ENCODE data around the gene EPS15. TPM values are rescaled to one million over a fixed set of nuclear protein-coding genes. Genes with fewer than 3 reads are reported as not detected.

EPS15 gene
- total and polyA plus RNA-seq, 11 donors = 19.9 to 80.6 (median 67.8) TPM

GRCh38 chr1:51560034-51560433 lies 41.0 kb upstream of the EPS15 start:
- intact Hi-C loops (cut with DNase I) = loop anchor here in 4 of 10 donors (10.0 kb wide), 2 partner anchors 105 to 205 kb away; no protein-coding TSS in a partner anchor
- H3K9me3 ChIP-seq = no peaks in the 10 kb centered on the region
- 87 to 92% (median 88%) methylated on average over 6 of the region's 6 CpGs for WGBS, 4 donors
- H3K36me3 ChIP-seq = no peaks in the 10 kb centered on the region
- no peak overlapping the region for H3K27ac ChIP-seq
- no peak overlapping the region for H3K4me3 ChIP-seq
- TF ChIP-seq POLR2A (IDR thresholded peaks at IDR 0.05) = no peak
- no peak for TF ChIP-seq CTCF (IDR thresholded peaks at IDR 0.05)
- H3K27me3 ChIP-seq = no peaks in the 10 kb centered on the region
- H3K4me1 ChIP-seq = peaks cover 0 to 23% (median 1%) of the 10 kb centered on the region in 12 donors
- ATAC-seq (no peak), DNase-seq (no peak)

GRCh38 chr1:51559501-51559900 lies 40.4 kb upstream of the EPS15 start:
- DNase-seq = no peak
- Histone ChIP-seq H3K27ac (no peak overlapping the region), H3K4me1 (peaks cover 0 to 23% (median 1%) of the 10 kb centered on the region in 12 donors), H3K36me3 (no peaks in the 10 kb centered on the region), H3K4me3 (no peak overlapping the region), H3K9me3 (no peaks in the 10 kb centered on the region), H3K27me3 (no peaks in the 10 kb centered on the region)
- no peak for ATAC-seq
- TF ChIP-seq POLR2A (IDR thresholded peaks at IDR 0.05) = no peak
- TF ChIP-seq CTCF (IDR thresholded peaks at IDR 0.05) = no peak
- intact Hi-C loops (cut with DNase I) = no loop called here

- ATAC-seq = no peak
- H3K4me1 ChIP-seq = peaks cover 0 to 19% (median 1%) of the 10 kb centered on the region in 12 donors
- intact Hi-C loops (cut with DNase I) = no loop called here
Observed at GRCh38 chr1:51559064-51559500, 40.0 kb upstream of the EPS15 start.

GRCh38 chr1:51558375-51558924 lies 39.4 kb upstream of the EPS15 start:
- ATAC-seq (no peak), DNase-seq (no peak)
- intact Hi-C loops (cut with DNase I) = no loop called here
- H3K36me3 ChIP-seq = no peaks in the 10 kb centered on the region
- H3K27ac ChIP-seq = no peak overlapping the region
- WGBS, 4 donors = 89 to 91% (median 89%) methylated on average over 5 of the region's 5 CpGs
- H3K4me1 ChIP-seq = peaks cover 0 to 18% (median 1%) of the 10 kb centered on the region in 12 donors
- no peak overlapping the region for H3K4me3 ChIP-seq
- H3K9me3 ChIP-seq = no peaks in the 10 kb centered on the region
- TF ChIP-seq CTCF (IDR thresholded peaks at IDR 0.05) (no peak), POLR2A (IDR thresholded peaks at IDR 0.05) (no peak)
- no peaks in the 10 kb centered on the region for H3K27me3 ChIP-seq

More at GRCh38 chr1:51559064-51559500, 40.0 kb upstream of the EPS15 start:
- 65 to 70% (median 69%) methylated on average over 3 of the region's 3 CpGs for WGBS, 4 donors
- Histone ChIP-seq H3K4me3 (no peak overlapping the region), H3K27ac (no peak overlapping the region), H3K9me3 (no peaks in the 10 kb centered on the region), H3K36me3 (no peaks in the 10 kb centered on the region), H3K27me3 (no peaks in the 10 kb centered on the region)
- TF ChIP-seq CTCF (IDR thresholded peaks at IDR 0.05) (no peak), POLR2A (IDR thresholded peaks at IDR 0.05) (no peak)
- no peak for DNase-seq
